Measurements from ENCODE around the gene RSPO3. TPM values are rescaled to one million over a fixed set of nuclear protein-coding genes. Genes with fewer than 3 reads are reported as not detected.
"Not testable (repeated sequence)": the region's sequence is repeated elsewhere in the genome, so short reads cannot be mapped to it uniquely, and the experiment has no call there.

The RSPO3 gene
- total RNA-seq, 1 experiment from 2014 or later, result 0.52 TPM

- no peak overlapping the region for H3K4me3 ChIP-seq (ENCODE audit: low read depth, low read length, poor library complexity, severe bottlenecking)
- CTCF ChIA-PET, result no interaction called here
- no TSS peak for BruUV-seq (replicated peaks)
These were observed 26.0 kb upstream of the RSPO3 start for GRCh38 chr6:127092466-127092865.

GRCh38 chr6:127094791-127095190 is 23.7 kb upstream of the RSPO3 start:
- POLR2A ChIA-PET (ENCODE audit: low non-redundant PET), result no interaction called here
- Histone ChIP-seq H3K9me3 (ENCODE audit: low read depth, low read length, poor library complexity, severe bottlenecking) (no peaks in the 10 kb centered on the region), H3K27ac (ENCODE audit: low read depth, low read length, poor library complexity, severe bottlenecking) (no peak overlapping the region), H3K27me3 (replicated peaks; ENCODE audit: insufficient read depth, low read depth, low read length, poor library complexity) (no peaks in the 10 kb centered on the region), H3K4me1 (ENCODE audit: insufficient read depth, low read length, poor library complexity, severe bottlenecking) (no peaks in the 10 kb centered on the region), H3K36me3 (ENCODE audit: insufficient read depth, low read length, poor library complexity, severe bottlenecking) (no peaks in the 10 kb centered on the region), H3K4me3 (ENCODE audit: low read depth, low read length, poor library complexity, severe bottlenecking) (no peak overlapping the region)
- DNase-seq (ENCODE audit: low spot score), result no peak
- no TSS peak for BruUV-seq (replicated peaks)
- CTCF ChIA-PET, result interaction anchor here (0.6 kb wide), 1 partner anchor 562 kb away, joined by 3 read pairs; no protein-coding TSS in a partner anchor
- TF ChIP-seq CTCF (conservative IDR thresholded peaks at IDR 0.05; ENCODE audit: low read depth, low read length) (no peak), EZH2 (IDR thresholded peaks at IDR 0.05; ENCODE audit: borderline replicate concordance, low read depth, low read length, poor library complexity, severe bottlenecking) (no peak)
- intact Hi-C loops (cut with micrococcal nuclease; ENCODE audit: unreplicated experiment), result no loop called here

More at GRCh38 chr6:127092466-127092865, 26.0 kb upstream of the RSPO3 start:
- intact Hi-C loops (cut with micrococcal nuclease; ENCODE audit: unreplicated experiment), result no loop called here
- TF ChIP-seq EZH2 (IDR thresholded peaks at IDR 0.05; ENCODE audit: borderline replicate concordance, low read depth, low read length, poor library complexity, severe bottlenecking) (no peak), CTCF (conservative IDR thresholded peaks at IDR 0.05; ENCODE audit: low read depth, low read length) (no peak)
- Histone ChIP-seq H3K36me3 (ENCODE audit: insufficient read depth, low read length, poor library complexity, severe bottlenecking) (no peaks in the 10 kb centered on the region), H3K27me3 (replicated peaks; ENCODE audit: insufficient read depth, low read depth, low read length, poor library complexity) (no peaks in the 10 kb centered on the region), H3K9me3 (ENCODE audit: low read depth, low read length, poor library complexity, severe bottlenecking) (no peaks in the 10 kb centered on the region), H3K4me1 (ENCODE audit: insufficient read depth, low read length, poor library complexity, severe bottlenecking) (no peaks in the 10 kb centered on the region), H3K27ac (ENCODE audit: low read depth, low read length, poor library complexity, severe bottlenecking) (no peak overlapping the region)
- POLR2A ChIA-PET (ENCODE audit: low non-redundant PET), result no interaction called here
- DNase-seq (ENCODE audit: low spot score), result no peak

DNA sequence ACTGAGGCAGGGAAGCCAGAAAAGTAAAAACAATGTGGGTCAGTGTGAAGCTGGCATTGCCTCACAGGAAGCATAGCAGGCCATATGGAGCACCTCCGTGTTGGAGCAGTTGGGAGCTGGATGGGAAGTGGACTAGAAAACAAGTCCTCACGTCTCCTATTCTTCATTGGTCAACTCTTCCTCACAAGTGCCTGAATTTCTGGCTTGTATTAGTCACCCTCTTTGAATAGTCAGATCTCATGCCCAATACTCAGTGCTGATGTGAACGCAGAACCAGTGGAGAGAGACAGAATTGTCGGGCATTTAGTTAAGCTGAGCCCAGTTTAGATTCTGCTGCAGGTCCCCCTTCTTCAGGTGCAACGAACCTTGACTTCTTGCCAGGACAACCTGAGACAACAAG is 22.3 kb upstream of the RSPO3 start:
- no peak overlapping the region for H3K4me3 ChIP-seq (ENCODE audit: low read depth, low read length, poor library complexity, severe bottlenecking)
- TF ChIP-seq CTCF (conservative IDR thresholded peaks at IDR 0.05; ENCODE audit: low read depth, low read length) (no peak), EZH2 (IDR thresholded peaks at IDR 0.05; ENCODE audit: borderline replicate concordance, low read depth, low read length, poor library complexity, severe bottlenecking) (no peak)
- CTCF ChIA-PET, result no interaction called here
- H3K27me3 ChIP-seq (replicated peaks; ENCODE audit: insufficient read depth, low read depth, low read length, poor library complexity), result no peaks in the 10 kb centered on the region
- no peak overlapping the region for H3K27ac ChIP-seq (ENCODE audit: low read depth, low read length, poor library complexity, severe bottlenecking)
- no peaks in the 10 kb centered on the region for H3K36me3 ChIP-seq (ENCODE audit: insufficient read depth, low read length, poor library complexity, severe bottlenecking)
- intact Hi-C loops (cut with micrococcal nuclease; ENCODE audit: unreplicated experiment), result no loop called here
- DNase-seq (ENCODE audit: low spot score), result no peak
- POLR2A ChIA-PET (ENCODE audit: low non-redundant PET), result no interaction called here
- H3K9me3 ChIP-seq (ENCODE audit: low read depth, low read length, poor library complexity, severe bottlenecking), result no peaks in the 10 kb centered on the region
- H3K4me1 ChIP-seq (ENCODE audit: insufficient read depth, low read length, poor library complexity, severe bottlenecking), result no peaks in the 10 kb centered on the region
- no TSS peak for BruUV-seq (replicated peaks)

DNA sequence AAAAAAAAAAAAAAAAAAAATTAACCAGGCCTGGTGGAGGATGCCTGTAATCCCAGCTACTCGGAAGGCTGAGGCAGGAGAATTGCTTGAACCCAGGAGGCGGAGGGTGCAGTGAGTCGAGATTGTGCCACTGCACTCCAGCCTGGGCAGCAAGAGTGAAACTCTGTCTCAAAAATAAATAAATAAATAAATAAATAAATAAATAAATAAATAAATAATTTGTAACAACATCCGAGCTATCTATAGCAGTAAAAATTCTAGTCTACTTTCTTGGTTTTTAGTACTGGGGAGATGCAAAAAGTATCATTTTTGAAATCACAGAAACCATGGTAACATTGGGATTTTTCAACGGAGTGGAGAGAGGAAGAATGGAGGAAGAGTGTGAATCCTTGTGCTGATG is 21.0 kb upstream of the RSPO3 start:
- intact Hi-C loops (cut with micrococcal nuclease; ENCODE audit: unreplicated experiment); DNase-seq (ENCODE audit: low spot score); H3K4me3 ChIP-seq (ENCODE audit: low read depth, low read length, poor library complexity, severe bottlenecking); POLR2A ChIA-PET (ENCODE audit: low non-redundant PET); H3K36me3 ChIP-seq (ENCODE audit: insufficient read depth, low read length, poor library complexity, severe bottlenecking); H3K9me3 ChIP-seq (ENCODE audit: low read depth, low read length, poor library complexity, severe bottlenecking); H3K27ac ChIP-seq (ENCODE audit: low read depth, low read length, poor library complexity, severe bottlenecking); CTCF ChIA-PET; BruUV-seq (replicated peaks); H3K4me1 ChIP-seq (ENCODE audit: insufficient read depth, low read length, poor library complexity, severe bottlenecking); H3K27me3 ChIP-seq (replicated peaks; ENCODE audit: insufficient read depth, low read depth, low read length, poor library complexity): not testable (repeated sequence)

Data from A673 (cell line).